HepG2 (cell line): Measurements from ENCODE around the gene NINL. TPM values are rescaled to one million over a fixed set of nuclear protein-coding genes. Genes with fewer than 3 reads are reported as not detected.

Source experiments
- ADNP ChIP-seq: sonication (generic); formaldehyde crosslinking; IDR thresholded peaks from 2 replicates; pipeline ENCODE4 v1.4.0; 2020; ENCODE audit warnings: missing genetic modification reagents
- AHR ChIP-seq: IDR thresholded peaks from 2 replicates; pipeline ENCODE4 v1.6.1; 2018; ENCODE audit warnings: missing genetic modification reagents, missing compliant biosample characterization
- ARNTL ChIP-seq: sonication (generic); formaldehyde crosslinking; IDR thresholded peaks from 2 replicates; pipeline ENCODE4 v1.4.0; 2020; ENCODE audit warnings: mild to moderate bottlenecking, missing genetic modification reagents
- DR1 ChIP-seq: sonication (generic); formaldehyde crosslinking; IDR thresholded peaks from 2 replicates; pipeline ENCODE4 v1.8.0; 2021; ENCODE audit warnings: mild to moderate bottlenecking, missing genetic modification reagents, inconsistent platforms
- FOXC1 ChIP-seq: sonication (generic); formaldehyde crosslinking; IDR thresholded peaks from 2 replicates; pipeline ENCODE4 v1.8.0; 2022; ENCODE audit warnings: mild to moderate bottlenecking, missing genetic modification reagents, borderline replicate concordance
- FOXM1 ChIP-seq: sonication (generic); formaldehyde crosslinking; IDR thresholded peaks from 2 replicates; pipeline ENCODE4 v1.5.0; 2020; ENCODE audit warnings: missing genetic modification reagents
- GMEB1 ChIP-seq: sonication (generic); formaldehyde crosslinking; IDR thresholded peaks from 2 replicates; pipeline ENCODE4 v1.5.1; 2020; ENCODE audit warnings: missing genetic modification reagents, mild to moderate bottlenecking, borderline replicate concordance
- KAT2B ChIP-seq: fragments of 150-350 bp; IDR thresholded peaks from 2 replicates; pipeline ENCODE4 v1.6.1; 2014; ENCODE audit warnings: low read depth, low read length, borderline replicate concordance
- SAP130 ChIP-seq: IDR thresholded peaks from 2 replicates; pipeline ENCODE4 v1.6.1; 2016; ENCODE audit warnings: low read depth
- ZBTB38 ChIP-seq: sonication (generic); formaldehyde crosslinking; IDR thresholded peaks from 2 replicates; pipeline ENCODE4 v1.5.1; 2020; ENCODE audit warnings: mild to moderate bottlenecking, missing genetic modification reagents
- ZFX ChIP-seq: sonication (generic); formaldehyde crosslinking; IDR thresholded peaks from 2 replicates; pipeline ENCODE4 v1.4.0; 2020; ENCODE audit warnings: mild to moderate bottlenecking, low read depth, missing genetic modification reagents, moderate library complexity
- ZNF143 ChIP-seq: sonication (generic); formaldehyde crosslinking; IDR thresholded peaks from 2 replicates; pipeline ENCODE4 v1.4.0; 2020; ENCODE audit warnings: missing genetic modification reagents
- ZNF180 ChIP-seq: sonication (generic); formaldehyde crosslinking; IDR thresholded peaks from 2 replicates; pipeline ENCODE4 v1.4.0; 2020; ENCODE audit warnings: low read depth, missing genetic modification reagents, borderline replicate concordance
- ZNF235 ChIP-seq: sonication (generic); formaldehyde crosslinking; IDR thresholded peaks from 2 replicates; pipeline ENCODE4 v1.8.1; 2023; ENCODE audit warnings: mild to moderate bottlenecking, missing genetic modification reagents, borderline replicate concordance
- ZNF556 ChIP-seq: sonication (generic); formaldehyde crosslinking; IDR thresholded peaks from 2 replicates; pipeline ENCODE4 v1.4.0; 2020; ENCODE audit warnings: mild to moderate bottlenecking, missing genetic modification reagents, borderline replicate concordance
- ZNF629 ChIP-seq: sonication (generic); formaldehyde crosslinking; conservative IDR thresholded peaks from 2 replicates; pipeline ENCODE4 v1.5.0; 2020; ENCODE audit warnings: missing genetic modification reagents
- ZNF792 ChIP-seq: IDR thresholded peaks from 2 replicates; pipeline ENCODE4 v1.6.1; 2016
- polyA plus RNA-seq, 8 experiments: library from polyadenylated mRNA; depleted of rRNA in 3 of 8; stranded (reverse) in 7 of 8; unstranded in 1 of 8; fragments of >200 nt; fragmentation: Illumina TruSeq in 4 of 8; extraction: Trizol in 4 of 8; gene quantifications; 2 replicates each; pipeline versions ENCODE4 v1.2.1 to v1.2.3, GENCODE V29; 2011 to 2016; ENCODE audit warnings: low read depth in 4 of 8, missing spikeins in 1 of 8, mixed read lengths in 1 of 8; ENCODE audit not compliant: insufficient read depth in 1 of 8
- total RNA-seq, 5 experiments: library from RNA; depleted of rRNA; stranded (reverse); fragments of >200 nt; fragmentation: Illumina TruSeq; extraction: Trizol; gene quantifications; 2 replicates each; pipeline ENCODE4 v1.2.3, GENCODE V29; 2016; ENCODE audit warnings: low read depth in 1 of 5
- TF ChIP-seq, protein P1 (sequence below): sonication (generic); formaldehyde crosslinking; IDR thresholded peaks from 2 replicates; pipeline ENCODE4 v1.4.0; 2020; ENCODE audit warnings: missing genetic modification reagents
- TF ChIP-seq, protein P2 (sequence below): IDR thresholded peaks from 2 replicates; pipeline ENCODE4 v1.6.1; 2016; ENCODE audit warnings: mild to moderate bottlenecking
- TF ChIP-seq, protein P3 (sequence below): sonication (generic); formaldehyde crosslinking; IDR thresholded peaks from 2 replicates; pipeline ENCODE4 v1.4.0; 2020; ENCODE audit warnings: missing genetic modification reagents, borderline replicate concordance

Gene NINL
- total and polyA plus RNA-seq, 2 of the 13 experiments (the other 11 are each of a cell fraction or from before 2014, with no cell fraction given), result 32.3 to 34.3 TPM

GRCh38 chr20:25584905-25585704, at the start of gene NINL (continued):
- TF ChIP-seq ZNF235 (CRISPR knock-in tag) (peak; percentile 98), KAT2B (no peak), ZFX (CRISPR knock-in tag) (peak; percentile 93), FOXC1 (CRISPR knock-in tag) (peak; percentile 97), ARNTL (CRISPR knock-in tag) (peak; percentile 45), FOXM1 (CRISPR knock-in tag) (peak; percentile 54; the same call in 1 of the 2 replicates), ZNF180 (peak; percentile 18; the same call in 1 of the 2 replicates), ADNP (CRISPR knock-in tag) (no peak), ZNF143 (CRISPR knock-in tag) (peak; percentile 58; the same call in 1 of the 2 replicates), ZBTB38 (CRISPR knock-in tag) (peak; percentile 90; the same call in 1 of the 2 replicates), AHR (CRISPR knock-in tag) (peak; percentile 54; the same call in 1 of the 2 replicates), GMEB1 (CRISPR knock-in tag) (peak; percentile 54; the same call in 1 of the 2 replicates), ZNF556 (CRISPR knock-in tag) (peak; percentile 40; the same call in 1 of the 2 replicates), SAP130 (CRISPR knock-in tag) (peak; percentile 82), ZNF629 (CRISPR knock-in tag) (peak; percentile 36; the same call in 1 of the 2 replicates), ZNF792 (peak; percentile 22; the same call in 1 of the 2 replicates), DR1 (CRISPR knock-in tag) (no peak; the same call in 1 of the 2 replicates)
- TF ChIP-seq, protein P1, sequence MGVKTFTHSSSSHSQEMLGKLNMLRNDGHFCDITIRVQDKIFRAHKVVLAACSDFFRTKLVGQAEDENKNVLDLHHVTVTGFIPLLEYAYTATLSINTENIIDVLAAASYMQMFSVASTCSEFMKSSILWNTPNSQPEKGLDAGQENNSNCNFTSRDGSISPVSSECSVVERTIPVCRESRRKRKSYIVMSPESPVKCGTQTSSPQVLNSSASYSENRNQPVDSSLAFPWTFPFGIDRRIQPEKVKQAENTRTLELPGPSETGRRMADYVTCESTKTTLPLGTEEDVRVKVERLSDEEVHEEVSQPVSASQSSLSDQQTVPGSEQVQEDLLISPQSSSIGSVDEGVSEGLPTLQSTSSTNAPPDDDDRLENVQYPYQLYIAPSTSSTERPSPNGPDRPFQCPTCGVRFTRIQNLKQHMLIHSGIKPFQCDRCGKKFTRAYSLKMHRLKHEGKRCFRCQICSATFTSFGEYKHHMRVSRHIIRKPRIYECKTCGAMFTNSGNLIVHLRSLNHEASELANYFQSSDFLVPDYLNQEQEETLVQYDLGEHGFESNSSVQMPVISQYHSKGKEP (CRISPR knock-in tag), result no peak
- TF ChIP-seq, protein P2, sequence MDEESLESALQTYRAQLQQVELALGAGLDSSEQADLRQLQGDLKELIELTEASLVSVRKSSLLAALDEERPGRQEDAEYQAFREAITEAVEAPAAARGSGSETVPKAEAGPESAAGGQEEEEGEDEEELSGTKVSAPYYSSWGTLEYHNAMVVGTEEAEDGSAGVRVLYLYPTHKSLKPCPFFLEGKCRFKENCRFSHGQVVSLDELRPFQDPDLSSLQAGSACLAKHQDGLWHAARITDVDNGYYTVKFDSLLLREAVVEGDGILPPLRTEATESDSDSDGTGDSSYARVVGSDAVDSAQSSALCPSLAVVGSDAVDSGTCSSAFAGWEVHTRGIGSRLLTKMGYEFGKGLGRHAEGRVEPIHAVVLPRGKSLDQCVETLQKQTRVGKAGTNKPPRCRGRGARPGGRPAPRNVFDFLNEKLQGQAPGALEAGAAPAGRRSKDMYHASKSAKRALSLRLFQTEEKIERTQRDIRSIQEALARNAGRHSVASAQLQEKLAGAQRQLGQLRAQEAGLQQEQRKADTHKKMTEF, result peak; percentile 68; the same call in 1 of the 2 replicates
- TF ChIP-seq, protein P3, sequence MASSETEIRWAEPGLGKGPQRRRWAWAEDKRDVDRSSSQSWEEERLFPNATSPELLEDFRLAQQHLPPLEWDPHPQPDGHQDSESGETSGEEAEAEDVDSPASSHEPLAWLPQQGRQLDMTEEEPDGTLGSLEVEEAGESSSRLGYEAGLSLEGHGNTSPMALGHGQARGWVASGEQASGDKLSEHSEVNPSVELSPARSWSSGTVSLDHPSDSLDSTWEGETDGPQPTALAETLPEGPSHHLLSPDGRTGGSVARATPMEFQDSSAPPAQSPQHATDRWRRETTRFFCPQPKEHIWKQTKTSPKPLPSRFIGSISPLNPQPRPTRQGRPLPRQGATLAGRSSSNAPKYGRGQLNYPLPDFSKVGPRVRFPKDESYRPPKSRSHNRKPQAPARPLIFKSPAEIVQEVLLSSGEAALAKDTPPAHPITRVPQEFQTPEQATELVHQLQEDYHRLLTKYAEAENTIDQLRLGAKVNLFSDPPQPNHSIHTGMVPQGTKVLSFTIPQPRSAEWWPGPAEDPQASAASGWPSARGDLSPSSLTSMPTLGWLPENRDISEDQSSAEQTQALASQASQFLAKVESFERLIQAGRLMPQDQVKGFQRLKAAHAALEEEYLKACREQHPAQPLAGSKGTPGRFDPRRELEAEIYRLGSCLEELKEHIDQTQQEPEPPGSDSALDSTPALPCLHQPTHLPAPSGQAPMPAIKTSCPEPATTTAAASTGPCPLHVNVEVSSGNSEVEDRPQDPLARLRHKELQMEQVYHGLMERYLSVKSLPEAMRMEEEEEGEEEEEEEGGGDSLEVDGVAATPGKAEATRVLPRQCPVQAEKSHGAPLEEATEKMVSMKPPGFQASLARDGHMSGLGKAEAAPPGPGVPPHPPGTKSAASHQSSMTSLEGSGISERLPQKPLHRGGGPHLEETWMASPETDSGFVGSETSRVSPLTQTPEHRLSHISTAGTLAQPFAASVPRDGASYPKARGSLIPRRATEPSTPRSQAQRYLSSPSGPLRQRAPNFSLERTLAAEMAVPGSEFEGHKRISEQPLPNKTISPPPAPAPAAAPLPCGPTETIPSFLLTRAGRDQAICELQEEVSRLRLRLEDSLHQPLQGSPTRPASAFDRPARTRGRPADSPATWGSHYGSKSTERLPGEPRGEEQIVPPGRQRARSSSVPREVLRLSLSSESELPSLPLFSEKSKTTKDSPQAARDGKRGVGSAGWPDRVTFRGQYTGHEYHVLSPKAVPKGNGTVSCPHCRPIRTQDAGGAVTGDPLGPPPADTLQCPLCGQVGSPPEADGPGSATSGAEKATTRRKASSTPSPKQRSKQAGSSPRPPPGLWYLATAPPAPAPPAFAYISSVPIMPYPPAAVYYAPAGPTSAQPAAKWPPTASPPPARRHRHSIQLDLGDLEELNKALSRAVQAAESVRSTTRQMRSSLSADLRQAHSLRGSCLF, result no peak
